ENCODE data around the gene SPON1. TPM values are rescaled to one million over a fixed set of nuclear protein-coding genes. Genes with fewer than 3 reads are reported as not detected.

The SPON1 gene
- total RNA-seq, 4 donors from 2014 or later = 8.0 to 16.1 (median 11.3) TPM

GRCh38 chr11:14181121-14181520 lies 218.6 kb downstream of the SPON1 start:
- H3K4me1 ChIP-seq = peaks cover 14% of the 10 kb centered on the region
- H3K36me3 ChIP-seq = no peaks in the 10 kb centered on the region
- no peaks in the 10 kb centered on the region for H3K9me3 ChIP-seq
- no peak for TF ChIP-seq EP300 (IDR thresholded peaks at IDR 0.05)
- no peak for TF ChIP-seq POLR2A (IDR thresholded peaks at IDR 0.05)
- TF ChIP-seq CTCF (IDR thresholded peaks at IDR 0.05) = no peak
- no peak for TF ChIP-seq POLR2AphosphoS5 (IDR thresholded peaks at IDR 0.05)
- no peak overlapping the region for H3K27ac ChIP-seq
- no peak for DNase-seq (ENCODE audit: low spot score in 2 of 2)
- no peaks in the 10 kb centered on the region for H3K27me3 ChIP-seq
- no peak overlapping the region for H3K4me3 ChIP-seq

- WGBS = 82% methylated on average over 2 of the region's 2 CpGs
- no peaks in the 10 kb centered on the region for H3K9me3 ChIP-seq
- H3K36me3 ChIP-seq = no peaks in the 10 kb centered on the region
- TF ChIP-seq EP300 (IDR thresholded peaks at IDR 0.05) (no peak), CTCF (IDR thresholded peaks at IDR 0.05) (no peak), POLR2A (IDR thresholded peaks at IDR 0.05) (no peak), POLR2AphosphoS5 (IDR thresholded peaks at IDR 0.05) (no peak)
- H3K4me1 ChIP-seq = peaks cover 14% of the 10 kb centered on the region
- H3K27ac ChIP-seq = no peak overlapping the region
- no peak overlapping the region for H3K4me3 ChIP-seq
- DNase-seq (ENCODE audit: low spot score in 2 of 2) = no peak
- no peaks in the 10 kb centered on the region for H3K27me3 ChIP-seq
These were observed 220.4 kb downstream of the SPON1 start for GRCh38 chr11:14182833-14183364.

- H3K4me1 ChIP-seq = peaks cover 15% of the 10 kb centered on the region
- no peaks in the 10 kb centered on the region for H3K36me3 ChIP-seq
- WGBS = 69% methylated on average over 4 of the region's 4 CpGs
- TF ChIP-seq POLR2A (IDR thresholded peaks at IDR 0.05) (no peak), EP300 (IDR thresholded peaks at IDR 0.05) (no peak), POLR2AphosphoS5 (IDR thresholded peaks at IDR 0.05) (no peak), CTCF (IDR thresholded peaks at IDR 0.05) (no peak)
- H3K4me3 ChIP-seq = no peak overlapping the region
- H3K27me3 ChIP-seq = no peaks in the 10 kb centered on the region
- no peak for DNase-seq (ENCODE audit: low spot score in 2 of 2)
- H3K27ac ChIP-seq = no peak overlapping the region
- H3K9me3 ChIP-seq = no peaks in the 10 kb centered on the region
These were observed 221.8 kb downstream of the SPON1 start for GRCh38 chr11:14184028-14184940.

DNA sequence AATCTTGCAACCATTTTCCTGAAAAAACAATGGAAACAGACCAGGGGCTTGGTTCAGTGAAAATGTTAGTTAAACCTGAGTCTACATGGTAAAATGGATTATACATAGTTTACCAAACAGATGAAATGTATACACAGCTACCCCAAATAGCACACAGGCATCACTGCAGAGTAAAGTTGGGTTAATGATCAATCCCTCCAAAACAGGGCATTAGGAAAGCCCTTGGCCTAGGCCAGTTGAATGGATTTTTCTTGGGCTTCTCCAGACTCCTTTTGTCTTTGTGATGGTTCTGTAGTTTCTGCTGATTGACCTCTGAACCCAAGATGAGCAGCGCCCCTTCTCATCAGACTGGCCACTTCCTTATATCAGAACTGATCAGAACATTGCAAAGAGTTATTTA lies 222.9 kb downstream of the SPON1 start:
- DNase-seq (ENCODE audit: low spot score in 2 of 2) = no peak
- TF ChIP-seq POLR2AphosphoS5 (IDR thresholded peaks at IDR 0.05) (no peak), POLR2A (IDR thresholded peaks at IDR 0.05) (no peak), CTCF (IDR thresholded peaks at IDR 0.05) (no peak)
- Histone ChIP-seq H3K27ac (no peak overlapping the region), H3K27me3 (no peaks in the 10 kb centered on the region), H3K36me3 (no peaks in the 10 kb centered on the region), H3K9me3 (no peaks in the 10 kb centered on the region), H3K4me3 (no peak overlapping the region), H3K4me1 (peaks cover 27% of the 10 kb centered on the region)
- WGBS = 89% methylated on average over 1 of the region's 1 CpG

DNA sequence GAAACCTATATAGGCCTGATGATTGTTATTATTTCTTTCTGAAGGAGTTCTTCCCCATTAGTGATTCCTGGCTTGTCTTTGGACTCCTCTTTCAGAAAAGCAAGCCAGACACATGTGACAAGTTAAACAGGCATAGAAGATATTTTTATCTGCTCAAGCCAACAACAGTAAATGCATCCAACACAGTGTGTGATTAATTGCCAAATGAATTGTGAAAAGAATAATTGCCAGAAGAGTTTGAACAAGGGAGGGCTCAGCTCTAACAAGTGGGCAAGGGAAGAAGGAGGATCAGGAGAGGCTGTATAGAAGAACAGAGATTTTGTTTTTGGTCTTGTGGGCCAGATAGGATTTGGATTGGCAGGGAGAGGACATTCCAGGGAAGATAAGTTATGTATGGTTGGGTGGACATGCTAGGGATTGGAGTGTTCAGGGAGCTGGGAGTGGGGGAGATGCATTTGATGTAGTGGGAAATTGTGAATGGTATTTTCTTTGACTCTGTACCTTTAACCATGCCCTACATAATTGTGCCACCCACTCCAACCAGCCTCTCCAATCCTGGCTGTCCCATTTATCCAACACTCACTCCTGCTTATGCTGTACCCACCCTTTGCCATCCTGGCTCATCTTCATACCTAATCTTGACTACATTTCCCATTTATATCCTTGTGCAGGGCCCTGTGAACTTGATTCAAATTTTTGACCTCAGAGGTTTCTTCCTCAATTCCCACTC lies 223.7 kb downstream of the SPON1 start:
- Histone ChIP-seq H3K4me1 (peaks cover 35% of the 10 kb centered on the region), H3K9me3 (no peaks in the 10 kb centered on the region), H3K4me3 (no peak overlapping the region), H3K27me3 (no peaks in the 10 kb centered on the region), H3K27ac (no peak overlapping the region), H3K36me3 (no peaks in the 10 kb centered on the region)
- no peak for DNase-seq (ENCODE audit: low spot score in 2 of 2)
- TF ChIP-seq POLR2AphosphoS5 (IDR thresholded peaks at IDR 0.05) (no peak), EP300 (IDR thresholded peaks at IDR 0.05) (no peak), CTCF (IDR thresholded peaks at IDR 0.05) (no peak), POLR2A (IDR thresholded peaks at IDR 0.05) (no peak)

All from suprapubic skin (tissue), 4 donors.